ENCODE measurements around the gene CD200.

GRCh38 chr3:112392393-112393359 lies 59.7 kb downstream of the CD200 start:
- TF ChIP-seq CTCF (IDR thresholded peaks at IDR 0.05; ENCODE audit: low read depth, low read length, missing input control) (no peak), NR2F2 (IDR thresholded peaks at IDR 0.05) (no peak), MAX (IDR thresholded peaks at IDR 0.05) (no peak), RAD21 (IDR thresholded peaks at IDR 0.05) (no peak), YY1 (IDR thresholded peaks at IDR 0.05) (no peak), FOXA1 (IDR thresholded peaks at IDR 0.05) (no peak), EGR1 (IDR thresholded peaks at IDR 0.05; ENCODE audit: low read depth in 2 of 2) (no peak)
